ENCODE results near the gene SSR4. TPM values are rescaled to one million over a fixed set of nuclear protein-coding genes. Genes with fewer than 3 reads are reported as not detected.

SSR4 gene
- total RNA-seq, 1 experiment from 2014 or later = 182 TPM

DNA sequence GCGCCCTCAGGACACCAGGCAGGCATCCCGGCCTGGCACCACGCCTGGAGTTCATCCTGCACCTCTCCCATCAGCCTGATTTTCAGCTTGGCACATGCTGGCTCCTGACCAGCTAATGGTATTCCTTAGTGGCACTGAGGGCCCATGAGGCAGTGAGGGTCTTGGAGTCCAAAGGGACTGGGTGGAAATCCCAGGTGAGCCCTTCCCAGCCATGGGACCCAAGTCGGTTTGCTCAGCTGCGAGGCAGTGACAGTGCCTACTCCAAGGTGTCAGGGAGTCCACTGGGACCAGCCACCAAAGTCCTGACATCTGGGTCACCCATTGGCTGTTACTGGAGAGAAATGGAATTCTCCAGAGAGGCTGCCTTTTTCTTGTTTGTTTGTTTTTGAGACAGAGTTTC is 4.9 kb downstream of the SSR4 start:
- RAD21 ChIA-PET (ENCODE audit: low non-redundant PET in 1 of 2, low total read pairs in 2 of 2, uncharacterized antibody in 2 of 2, unreplicated experiment in 2 of 2) = no interaction called here
- no peak overlapping the region for H3K4me3 ChIP-seq (replicated peaks in 1 of 2; ENCODE audit: low read depth in 1 of 2, low read length in 2 of 2)
- no peak overlapping the region for H2AFZ ChIP-seq (ENCODE audit: low read depth, low read length, poor library complexity, severe bottlenecking)
- ATAC-seq = no peak
- no peak overlapping the region for H3K4me2 ChIP-seq (ENCODE audit: low read length)
- H3K27me3 ChIP-seq (ENCODE audit: insufficient read depth, low read length) = no peaks in the 10 kb centered on the region
- no peak for TF ChIP-seq TCF7L2 (IDR thresholded peaks at IDR 0.05; ENCODE audit: borderline replicate concordance, extremely low read depth, insufficient read depth, insufficient read length)
- no peak for TF ChIP-seq SRF (IDR thresholded peaks at IDR 0.05; ENCODE audit: low read depth)
- TF ChIP-seq YY1 (IDR thresholded peaks at IDR 0.05; ENCODE audit: extremely low read depth, insufficient replicate concordance, low read depth, low read length) = no peak
- no peak for TF ChIP-seq JUND (IDR thresholded peaks at IDR 0.05)
- no peak for TF ChIP-seq FOSL1 (IDR thresholded peaks at IDR 0.05; ENCODE audit: low read depth)
- no peak for TF ChIP-seq CEBPB (IDR thresholded peaks at IDR 0.05; ENCODE audit: low read depth)
- TF ChIP-seq SIN3A (IDR thresholded peaks at IDR 0.05; ENCODE audit: low read depth) = no peak
- TF ChIP-seq, protein P1, sequence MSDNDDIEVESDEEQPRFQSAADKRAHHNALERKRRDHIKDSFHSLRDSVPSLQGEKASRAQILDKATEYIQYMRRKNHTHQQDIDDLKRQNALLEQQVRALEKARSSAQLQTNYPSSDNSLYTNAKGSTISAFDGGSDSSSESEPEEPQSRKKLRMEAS (IDR thresholded peaks at IDR 0.05) = no peak
- TF ChIP-seq ELF1 (IDR thresholded peaks at IDR 0.05; ENCODE audit: borderline replicate concordance, low read depth) = no peak
- no peak for TF ChIP-seq EZH2phosphoT487 (IDR thresholded peaks at IDR 0.05; ENCODE audit: borderline replicate concordance)
- CTCF ChIA-PET = no interaction called here
- H3K9me3 ChIP-seq (ENCODE audit: control insufficient read depth in 1 of 2, insufficient read depth in 1 of 2, low read depth in 1 of 2, low read length in 2 of 2) = no peaks in the 10 kb centered on the region
- BruUV-seq (replicated peaks) = no TSS peak
- H3K27ac ChIP-seq (ENCODE audit: low read depth, low read length) = no peak overlapping the region
- H3K4me1 ChIP-seq (ENCODE audit: control insufficient read depth in 1 of 2, insufficient read depth in 2 of 2, low read length in 2 of 2) = peaks cover 0 to 7% of the 10 kb centered on the region in 2 experiments; a peak in 1 of 4 replicates
- peaks cover 0 to 6% of the 10 kb centered on the region in 2 experiments; a peak in 1 of 4 replicates for H3K36me3 ChIP-seq (ENCODE audit: control insufficient read depth in 1 of 2, insufficient read depth in 2 of 2, low read length in 2 of 2)
- POLR2A ChIA-PET = no interaction called here
- no peaks in the 10 kb centered on the region for H3K9me2 ChIP-seq (ENCODE audit: insufficient read depth)
- no peak overlapping the region for H3K9ac ChIP-seq (ENCODE audit: low read length)
- no peak for DNase-seq (ENCODE audit: low read depth, low spot score)
- H4K20me1 ChIP-seq (ENCODE audit: insufficient read depth) = no peaks in the 10 kb centered on the region
- intact Hi-C loops (cut with micrococcal nuclease) = no loop called here
- H3K79me2 ChIP-seq (ENCODE audit: insufficient read depth, low read length) = peaks cover 21% of the 10 kb centered on the region; the same call in 1 of the 2 replicates

DNA sequence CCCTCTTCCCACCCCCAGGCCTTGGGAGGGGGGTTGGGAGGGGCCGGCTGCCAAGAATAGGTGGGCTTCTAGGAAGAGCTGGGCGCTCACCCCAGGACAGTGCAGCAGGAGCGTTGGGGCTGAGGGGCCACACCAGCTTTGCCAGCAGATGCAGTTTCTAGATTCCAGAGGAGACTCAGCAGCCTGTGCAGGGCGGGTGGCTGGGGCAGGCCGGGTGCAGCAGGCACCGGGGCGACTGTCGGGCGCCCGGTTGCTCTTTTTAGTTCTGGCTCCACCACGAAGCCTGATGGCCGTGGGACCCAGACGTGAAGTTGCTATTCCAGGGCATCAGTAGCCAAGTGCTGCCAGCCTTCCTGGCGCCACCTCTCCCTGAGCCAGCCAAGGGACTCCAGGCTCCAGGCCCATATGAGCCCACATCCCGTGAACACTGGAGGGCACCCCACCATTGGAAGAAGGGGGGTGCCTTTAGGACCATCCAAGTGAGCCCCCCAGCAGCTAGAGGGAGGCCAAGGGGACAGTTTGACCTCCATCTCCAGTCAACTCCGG is 5.8 kb downstream of the SSR4 start:
- Histone ChIP-seq H3K79me2 (ENCODE audit: insufficient read depth, low read length) (peaks cover 14% of the 10 kb centered on the region; the same call in 1 of the 2 replicates), H3K27ac (ENCODE audit: low read depth, low read length) (no peak overlapping the region), H3K9ac (ENCODE audit: low read length) (no peak overlapping the region), H3K27me3 (ENCODE audit: insufficient read depth, low read length) (no peaks in the 10 kb centered on the region), H2AFZ (ENCODE audit: low read depth, low read length, poor library complexity, severe bottlenecking) (no peak overlapping the region), H3K9me3 (ENCODE audit: control insufficient read depth in 1 of 2, insufficient read depth in 1 of 2, low read depth in 1 of 2, low read length in 2 of 2) (no peaks in the 10 kb centered on the region), H3K4me1 (ENCODE audit: control insufficient read depth in 1 of 2, insufficient read depth in 2 of 2, low read length in 2 of 2) (peaks cover 0 to 7% of the 10 kb centered on the region in 2 experiments; a peak in 1 of 4 replicates), H3K36me3 (ENCODE audit: control insufficient read depth in 1 of 2, insufficient read depth in 2 of 2, low read length in 2 of 2) (peaks cover 0 to 6% of the 10 kb centered on the region in 2 experiments; a peak in 1 of 4 replicates), H3K4me3 (replicated peaks in 1 of 2; ENCODE audit: low read depth in 1 of 2, low read length in 2 of 2) (no peak overlapping the region), H3K9me2 (ENCODE audit: insufficient read depth) (no peaks in the 10 kb centered on the region), H3K4me2 (ENCODE audit: low read length) (no peak overlapping the region), H4K20me1 (ENCODE audit: insufficient read depth) (no peaks in the 10 kb centered on the region)
- BruUV-seq (replicated peaks) = no TSS peak
- ATAC-seq (peak; percentile 11; the same call in 1 of the 2 replicates), DNase-seq (ENCODE audit: low read depth, low spot score) (no peak)
- CTCF ChIA-PET = no interaction called here
- intact Hi-C loops (cut with micrococcal nuclease) = no loop called here
- RAD21 ChIA-PET (ENCODE audit: low non-redundant PET in 1 of 2, low total read pairs in 2 of 2, uncharacterized antibody in 2 of 2, unreplicated experiment in 2 of 2) = interaction anchor here in 1 of 2 experiments (0.6 kb wide), 1 partner anchor 85 kb away, joined by 3 read pairs; no protein-coding TSS in a partner anchor
- POLR2A ChIA-PET = no interaction called here
- TF ChIP-seq EGR1 (IDR thresholded peaks at IDR 0.05; ENCODE audit: low read depth) = no peak
- TF ChIP-seq SP1 (IDR thresholded peaks at IDR 0.05; ENCODE audit: low read depth) = no peak
- TF ChIP-seq, protein P2, sequence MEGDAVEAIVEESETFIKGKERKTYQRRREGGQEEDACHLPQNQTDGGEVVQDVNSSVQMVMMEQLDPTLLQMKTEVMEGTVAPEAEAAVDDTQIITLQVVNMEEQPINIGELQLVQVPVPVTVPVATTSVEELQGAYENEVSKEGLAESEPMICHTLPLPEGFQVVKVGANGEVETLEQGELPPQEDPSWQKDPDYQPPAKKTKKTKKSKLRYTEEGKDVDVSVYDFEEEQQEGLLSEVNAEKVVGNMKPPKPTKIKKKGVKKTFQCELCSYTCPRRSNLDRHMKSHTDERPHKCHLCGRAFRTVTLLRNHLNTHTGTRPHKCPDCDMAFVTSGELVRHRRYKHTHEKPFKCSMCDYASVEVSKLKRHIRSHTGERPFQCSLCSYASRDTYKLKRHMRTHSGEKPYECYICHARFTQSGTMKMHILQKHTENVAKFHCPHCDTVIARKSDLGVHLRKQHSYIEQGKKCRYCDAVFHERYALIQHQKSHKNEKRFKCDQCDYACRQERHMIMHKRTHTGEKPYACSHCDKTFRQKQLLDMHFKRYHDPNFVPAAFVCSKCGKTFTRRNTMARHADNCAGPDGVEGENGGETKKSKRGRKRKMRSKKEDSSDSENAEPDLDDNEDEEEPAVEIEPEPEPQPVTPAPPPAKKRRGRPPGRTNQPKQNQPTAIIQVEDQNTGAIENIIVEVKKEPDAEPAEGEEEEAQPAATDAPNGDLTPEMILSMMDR (IDR thresholded peaks at IDR 0.05 in 2 of 3, conservative IDR thresholded peaks at IDR 0.05 in 1 of 3; ENCODE audit: borderline replicate concordance in 1 of 3, insufficient read depth in 1 of 3, low read depth in 2 of 3, low read length in 2 of 3) = no peak
- no peak for TF ChIP-seq YY1 (IDR thresholded peaks at IDR 0.05; ENCODE audit: extremely low read depth, insufficient replicate concordance, low read depth, low read length)
- TF ChIP-seq POLR2A (IDR thresholded peaks at IDR 0.05; ENCODE audit: borderline replicate concordance, extremely low read depth, insufficient read depth, insufficient read length) = no peak
- no peak for TF ChIP-seq CEBPB (IDR thresholded peaks at IDR 0.05; ENCODE audit: low read depth)
- TF ChIP-seq, protein P3, sequence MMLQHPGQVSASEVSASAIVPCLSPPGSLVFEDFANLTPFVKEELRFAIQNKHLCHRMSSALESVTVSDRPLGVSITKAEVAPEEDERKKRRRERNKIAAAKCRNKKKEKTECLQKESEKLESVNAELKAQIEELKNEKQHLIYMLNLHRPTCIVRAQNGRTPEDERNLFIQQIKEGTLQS (IDR thresholded peaks at IDR 0.05) = no peak
- no peak for TF ChIP-seq ZNF274 (IDR thresholded peaks at IDR 0.05; ENCODE audit: low read depth, low read length)
- TF ChIP-seq, protein P4, sequence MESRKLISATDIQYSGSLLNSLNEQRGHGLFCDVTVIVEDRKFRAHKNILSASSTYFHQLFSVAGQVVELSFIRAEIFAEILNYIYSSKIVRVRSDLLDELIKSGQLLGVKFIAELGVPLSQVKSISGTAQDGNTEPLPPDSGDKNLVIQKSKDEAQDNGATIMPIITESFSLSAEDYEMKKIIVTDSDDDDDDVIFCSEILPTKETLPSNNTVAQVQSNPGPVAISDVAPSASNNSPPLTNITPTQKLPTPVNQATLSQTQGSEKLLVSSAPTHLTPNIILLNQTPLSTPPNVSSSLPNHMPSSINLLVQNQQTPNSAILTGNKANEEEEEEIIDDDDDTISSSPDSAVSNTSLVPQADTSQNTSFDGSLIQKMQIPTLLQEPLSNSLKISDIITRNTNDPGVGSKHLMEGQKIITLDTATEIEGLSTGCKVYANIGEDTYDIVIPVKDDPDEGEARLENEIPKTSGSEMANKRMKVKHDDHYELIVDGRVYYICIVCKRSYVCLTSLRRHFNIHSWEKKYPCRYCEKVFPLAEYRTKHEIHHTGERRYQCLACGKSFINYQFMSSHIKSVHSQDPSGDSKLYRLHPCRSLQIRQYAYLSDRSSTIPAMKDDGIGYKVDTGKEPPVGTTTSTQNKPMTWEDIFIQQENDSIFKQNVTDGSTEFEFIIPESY (IDR thresholded peaks at IDR 0.05; ENCODE audit: extremely low read depth, insufficient replicate concordance, low read length) = no peak

All from HCT116 (cell line).